A673 (cell line): ENCODE results near the gene ZNF382. TPM values are rescaled to one million over a fixed set of nuclear protein-coding genes. Genes with fewer than 3 reads are reported as not detected.

Source experiments
- BruUV-seq: library from RNA; stranded (reverse); fragments of 400-500 nt; replicated peaks from 2 replicates; lab custom pipeline; 2021; lab: Mats Ljungman, UMichigan
- CTCF ChIA-PET: fragments of 300-600 bp; sonication (Branson Sonifier 250); formaldehyde crosslinking; loops from one replicate; lab custom pipeline; 2022; ENCODE audit warnings: antibody characterized with exemption; lab: Charles Lee
- POLR2A ChIA-PET: fragments of 300-600 bp; sonication (Branson Sonifier 250); formaldehyde crosslinking; loops from one replicate; lab custom pipeline; 2022; ENCODE audit warnings: antibody characterized with exemption; ENCODE audit not compliant: low non-redundant PET; lab: Charles Lee
- DNase-seq: peaks from one replicate; pipeline ENCODE4 v3.0.0-alpha.2; 2015; ENCODE audit warnings: low spot score
- H3K27ac ChIP-seq: fragments of 200-600 bp; sonication (generic); 2 replicates; pipeline ENCODE4 v1.5.1; 2016; ENCODE audit warnings: mixed run types, low read depth, mild to moderate bottlenecking, mixed read lengths, antibody characterized with exemption, low read length; ENCODE audit not compliant: poor library complexity, severe bottlenecking
- H3K27me3 ChIP-seq: fragments of 200-600 bp; sonication (generic); replicated peaks from 2 replicates; pipeline ENCODE4 v1.6.1; 2017; ENCODE audit warnings: mixed run types, low read depth, mild to moderate bottlenecking, mixed read lengths, antibody characterized with exemption, low read length; ENCODE audit not compliant: insufficient read depth, poor library complexity
- H3K36me3 ChIP-seq: fragments of 200-600 bp; sonication (generic); 2 replicates; pipeline ENCODE4 v1.6.1; 2016; ENCODE audit warnings: mixed run types, mild to moderate bottlenecking, mixed read lengths, antibody characterized with exemption, low read length; ENCODE audit not compliant: insufficient read depth, poor library complexity, severe bottlenecking
- H3K4me1 ChIP-seq: fragments of 200-600 bp; sonication (generic); 2 replicates; pipeline ENCODE4 v1.6.1; 2017; ENCODE audit warnings: mixed run types, mild to moderate bottlenecking, mixed read lengths, antibody characterized with exemption, low read length; ENCODE audit not compliant: insufficient read depth, poor library complexity, severe bottlenecking
- H3K4me3 ChIP-seq: fragments of 200-600 bp; sonication (generic); 2 replicates; pipeline ENCODE4 v1.5.1; 2016; ENCODE audit warnings: low read depth, mixed run types, mild to moderate bottlenecking, mixed read lengths, low read length; ENCODE audit not compliant: poor library complexity, severe bottlenecking
- H3K9me3 ChIP-seq: fragments of 200-600 bp; sonication (generic); 2 replicates; pipeline ENCODE4 v1.6.1; 2016; ENCODE audit warnings: mixed run types, low read depth, mild to moderate bottlenecking, mixed read lengths, antibody characterized with exemption, low read length; ENCODE audit not compliant: poor library complexity, severe bottlenecking
- CTCF ChIP-seq: fragments of 300-800, 200-600 bp; sonication (generic); conservative IDR thresholded peaks from 2 replicates; pipeline ENCODE4 v1.5.1; 2017; ENCODE audit warnings: low read depth, mild to moderate bottlenecking, antibody characterized with exemption, low read length, moderate library complexity, mixed read lengths
- EZH2 ChIP-seq: fragments of 200-600 bp; sonication (generic); IDR thresholded peaks from 2 replicates; pipeline ENCODE4 v1.6.1; 2017; ENCODE audit warnings: borderline replicate concordance, low read depth, mild to moderate bottlenecking, mixed read lengths, antibody characterized with exemption, low read length; ENCODE audit not compliant: poor library complexity, severe bottlenecking
- intact Hi-C: fragments of 100-400 bp; cut with micrococcal nuclease; formaldehyde crosslinking; loops from one replicate; pipeline ENCODE4 v1.10.0; 2022; ENCODE audit not compliant: unreplicated experiment
- total RNA-seq: library from RNA; stranded (reverse); gene quantifications from 2 replicates; pipeline ENCODE4 v1.2.3, GENCODE V29; 2021

Gene ZNF382
- total RNA-seq, 1 experiment from 2014 or later, result 17.2 TPM

- POLR2A ChIA-PET, result interaction anchor here (0.6 kb wide), 1 partner anchor 897 kb away, joined by 18 read pairs; no protein-coding TSS in a partner anchor
- H3K4me1 ChIP-seq, result no peaks in the 10 kb centered on the region
- no TSS peak for BruUV-seq
- peak; percentile 91 for DNase-seq
- peak within 1 kb of the TSS; percentile 82 for H3K4me3 ChIP-seq
- no peak for TF ChIP-seq EZH2
- TF ChIP-seq CTCF, result no peak
- intact Hi-C loops, result no loop called here
- CTCF ChIA-PET, result no interaction called here
- H3K27ac ChIP-seq, result peak within 1 kb of the TSS; percentile 83
- H3K27me3 ChIP-seq, result no peaks in the 10 kb centered on the region
- peaks cover 9% of the 10 kb centered on the region for H3K9me3 ChIP-seq
- H3K36me3 ChIP-seq, result peaks cover 28% of the 10 kb centered on the region
These were observed 31.9 kb upstream of the ZNF382 start, which contains the start of gene ZNF529 for GRCh38 chr19:36573020-36573894. TSS of gene ZNF529 (minus strand) at chr19:36573292. CDS start at chr19:36572346, 946 bp downstream.

- DNase-seq, result no peak
- intact Hi-C loops, result no loop called here
- peak overlapping the region; percentile 82 for H3K4me3 ChIP-seq
- CTCF ChIA-PET, result no interaction called here
- H3K27ac ChIP-seq, result peak overlapping the region; percentile 83
- peaks cover 35% of the 10 kb centered on the region for H3K36me3 ChIP-seq
- TF ChIP-seq CTCF, result no peak
- no peak for TF ChIP-seq EZH2
- no TSS peak for BruUV-seq
- no peaks in the 10 kb centered on the region for H3K27me3 ChIP-seq
- peaks cover 9% of the 10 kb centered on the region for H3K9me3 ChIP-seq
- no peaks in the 10 kb centered on the region for H3K4me1 ChIP-seq
- POLR2A ChIA-PET, result interaction anchor here (0.6 kb wide), 1 partner anchor 896 kb away, joined by 18 read pairs; no protein-coding TSS in a partner anchor
These were observed 31.0 kb upstream of the ZNF382 start for GRCh38 chr19:36573895-36574720.

GRCh38 chr19:36574741-36575140, 30.4 kb upstream of the ZNF382 start:
- intact Hi-C loops, result no loop called here
- CTCF ChIA-PET, result no interaction called here

More at GRCh38 chr19:36574741-36575140, 30.4 kb upstream of the ZNF382 start:
- Histone ChIP-seq H3K9me3 (peaks cover 12% of the 10 kb centered on the region), H3K27me3 (no peaks in the 10 kb centered on the region), H3K4me3 (peak overlapping the region; percentile 82), H3K27ac (no peak overlapping the region), H3K4me1 (no peaks in the 10 kb centered on the region), H3K36me3 (peaks cover 37% of the 10 kb centered on the region)
- BruUV-seq, result TSS peak; percentile 51
- no peak for TF ChIP-seq CTCF
- no peak for TF ChIP-seq EZH2
- DNase-seq, result no peak
- POLR2A ChIA-PET, result no interaction called here
